Fibroblast of mammary gland (primary cell): ENCODE data around the gene GRM5.

ENCODE experiments used
- DNase-seq: peaks from one replicate; pipeline ENCODE4 v3.0.0-alpha.2; 2010; ENCODE audit warnings: low read depth
- H3K4me3 ChIP-seq: 2 replicates; pipeline ENCODE4 v1.5.1; 2011; ENCODE audit warnings: low read depth, mild to moderate bottlenecking, low read length, moderate library complexity; ENCODE audit not compliant: control insufficient read depth
- CTCF ChIP-seq: conservative IDR thresholded peaks from 2 replicates; pipeline ENCODE4 v1.5.1; 2011; ENCODE audit warnings: low read depth, low read length, inconsistent platforms; ENCODE audit not compliant: control insufficient read depth, insufficient read depth

GRM5 gene

GRCh38 chr11:88521399-88521798 lies 544.4 kb downstream of the GRM5 start:
- no peak for DNase-seq
- H3K4me3 ChIP-seq, result no peak overlapping the region
- TF ChIP-seq CTCF, result no peak

DNA sequence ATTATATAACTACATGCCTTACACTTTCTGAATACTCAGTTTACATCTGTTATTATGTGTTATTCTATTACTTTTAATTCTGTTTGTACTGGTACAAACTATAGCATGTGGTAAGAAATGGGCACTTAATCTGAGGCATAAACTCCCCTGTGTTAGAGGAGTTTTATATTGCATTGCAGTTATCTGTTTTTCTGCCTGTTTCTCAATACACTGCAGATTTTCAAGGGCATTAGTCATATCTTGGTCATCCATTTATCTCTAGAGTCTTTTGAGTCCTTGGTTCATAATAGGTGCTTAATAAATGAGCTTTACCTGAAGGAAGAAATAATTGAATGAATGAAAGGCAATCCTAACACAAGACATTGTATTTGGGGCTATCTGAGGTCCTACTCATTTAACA lies 545.4 kb downstream of the GRM5 start:
- no peak for TF ChIP-seq CTCF
- no peak overlapping the region for H3K4me3 ChIP-seq
- DNase-seq, result peak; percentile 51

DNA sequence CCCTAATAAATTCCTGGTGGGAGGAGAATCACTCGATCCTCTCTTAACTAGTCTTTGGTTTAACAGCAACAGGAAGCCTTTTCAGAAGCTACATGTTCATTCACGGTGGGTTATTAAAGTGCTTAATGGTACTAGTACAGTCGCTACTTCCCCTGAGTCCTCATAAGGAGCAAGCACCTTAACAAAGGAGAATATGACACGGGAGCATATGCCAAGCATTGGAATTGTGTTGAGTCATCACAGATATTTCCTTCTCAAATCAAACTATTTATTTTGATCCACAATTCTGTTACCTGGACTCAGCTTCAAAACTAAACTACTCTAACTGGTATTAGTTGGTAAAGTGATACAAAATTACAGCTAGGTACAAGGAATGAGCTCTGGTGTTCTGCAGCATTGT lies 550.8 kb downstream of the GRM5 start:
- DNase-seq, result no peak
- no peak overlapping the region for H3K4me3 ChIP-seq
- no peak for TF ChIP-seq CTCF

DNA sequence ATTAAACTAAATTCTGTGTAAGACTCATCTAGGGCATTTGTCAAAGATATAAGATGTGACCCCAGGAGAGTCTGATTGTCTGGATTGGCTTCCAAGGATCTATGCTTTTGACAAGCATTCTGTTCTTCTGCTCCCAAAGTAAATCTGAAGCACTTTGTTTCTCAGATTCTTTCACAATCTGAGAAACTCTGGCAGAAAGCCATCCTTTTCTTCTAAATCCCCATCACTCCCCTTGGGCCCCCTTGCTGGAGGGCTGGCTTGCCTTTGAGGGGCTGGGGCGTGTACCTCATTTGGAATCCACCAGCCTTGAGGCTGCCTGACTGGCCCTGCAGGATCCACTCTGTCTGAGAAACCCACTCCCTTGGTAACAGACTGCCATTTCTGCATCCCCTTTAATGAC lies 554.8 kb downstream of the GRM5 start:
- H3K4me3 ChIP-seq, result no peak overlapping the region
- no peak for DNase-seq
- no peak for TF ChIP-seq CTCF

DNA sequence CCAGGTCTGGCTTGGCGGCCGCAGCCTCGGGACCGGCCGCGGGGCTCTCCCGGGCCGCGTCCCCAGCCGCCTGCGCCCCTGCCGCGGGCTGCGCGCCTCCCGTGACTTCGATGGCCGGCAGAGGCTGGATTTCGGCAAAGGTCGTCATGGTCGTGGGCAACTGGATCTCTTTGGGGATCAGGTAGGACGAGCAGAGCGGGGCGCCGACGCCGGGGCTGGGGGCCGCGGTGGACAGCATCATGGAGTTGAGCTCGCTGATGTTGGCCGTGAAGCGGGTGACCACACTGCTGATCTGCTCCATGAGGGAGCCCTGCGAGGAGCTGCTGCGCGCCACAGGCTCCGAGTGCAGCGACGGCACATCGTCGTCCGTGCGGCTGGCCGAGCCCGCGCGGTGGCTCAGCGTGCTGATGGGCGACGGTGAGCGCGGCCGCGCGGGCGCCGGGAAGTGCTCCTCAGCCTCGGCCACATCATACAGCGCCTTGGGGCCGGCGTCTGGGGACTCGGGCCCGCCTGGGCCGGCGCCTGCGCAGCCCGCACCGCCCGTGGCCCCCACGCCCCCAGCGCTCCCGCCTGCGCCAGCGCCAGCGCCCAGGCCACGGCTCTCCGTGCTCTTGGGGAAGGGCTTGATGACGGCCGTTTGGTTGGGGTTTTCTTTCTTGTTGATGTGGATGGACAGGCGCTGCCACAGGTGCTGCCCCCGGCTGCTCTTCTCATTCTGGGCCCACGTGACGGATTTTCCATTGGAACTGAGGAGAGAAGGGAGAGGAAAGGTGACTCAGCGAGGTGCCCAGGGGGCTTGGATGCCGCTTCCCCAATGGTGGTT lies 556.8 kb downstream of the GRM5 start:
- H3K4me3 ChIP-seq, result peak overlapping the region; percentile 28
- DNase-seq, result peak; percentile 22
- no peak for TF ChIP-seq CTCF

- no peak for TF ChIP-seq CTCF
- no peak overlapping the region for H3K4me3 ChIP-seq
- DNase-seq, result no peak
Observed at GRCh38 chr11:88508418-88508758, 557.4 kb downstream of the GRM5 start.
